HG03066 (cell line): Measurements from ENCODE around the gene TNFRSF4.

Experiments
- ATAC-seq: cut with Tn5 transposase; IDR thresholded peaks from one replicate; pipeline ENCODE4 v1.9.1; 2021; ENCODE audit warnings: low read depth; ENCODE audit not compliant: unreplicated experiment

TNFRSF4 gene

DNA sequence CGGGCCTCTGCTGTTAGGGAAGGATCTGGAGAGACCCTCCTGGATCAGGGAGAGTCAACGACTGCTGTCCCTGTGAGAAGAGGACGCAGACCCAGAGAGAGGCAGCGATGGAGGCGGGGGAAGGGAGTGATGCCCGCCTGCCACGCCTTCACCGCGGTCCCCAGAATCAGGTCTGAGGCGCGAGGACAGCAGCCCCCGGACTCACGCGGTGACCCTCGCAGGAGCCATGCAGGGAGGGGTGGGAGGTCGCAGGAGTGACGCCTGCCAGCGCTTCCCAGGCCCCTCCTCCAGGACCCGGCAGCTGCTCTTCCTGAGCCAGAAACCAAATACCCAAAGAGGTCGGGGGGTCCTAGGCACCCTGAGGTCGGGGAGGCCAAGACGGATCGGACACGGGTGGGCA lies 6.2 kb upstream of the TNFRSF4 start:
- no peak for ATAC-seq

GRCh38 chr1:1219341-1219740 lies 5.4 kb upstream of the TNFRSF4 start:
- no peak for ATAC-seq

GRCh38 chr1:1218524-1219200 lies 4.7 kb upstream of the TNFRSF4 start:
- ATAC-seq: no peak

- ATAC-seq: no peak
Observed at GRCh38 chr1:1217621-1218523, 3.9 kb upstream of the TNFRSF4 start.

DNA sequence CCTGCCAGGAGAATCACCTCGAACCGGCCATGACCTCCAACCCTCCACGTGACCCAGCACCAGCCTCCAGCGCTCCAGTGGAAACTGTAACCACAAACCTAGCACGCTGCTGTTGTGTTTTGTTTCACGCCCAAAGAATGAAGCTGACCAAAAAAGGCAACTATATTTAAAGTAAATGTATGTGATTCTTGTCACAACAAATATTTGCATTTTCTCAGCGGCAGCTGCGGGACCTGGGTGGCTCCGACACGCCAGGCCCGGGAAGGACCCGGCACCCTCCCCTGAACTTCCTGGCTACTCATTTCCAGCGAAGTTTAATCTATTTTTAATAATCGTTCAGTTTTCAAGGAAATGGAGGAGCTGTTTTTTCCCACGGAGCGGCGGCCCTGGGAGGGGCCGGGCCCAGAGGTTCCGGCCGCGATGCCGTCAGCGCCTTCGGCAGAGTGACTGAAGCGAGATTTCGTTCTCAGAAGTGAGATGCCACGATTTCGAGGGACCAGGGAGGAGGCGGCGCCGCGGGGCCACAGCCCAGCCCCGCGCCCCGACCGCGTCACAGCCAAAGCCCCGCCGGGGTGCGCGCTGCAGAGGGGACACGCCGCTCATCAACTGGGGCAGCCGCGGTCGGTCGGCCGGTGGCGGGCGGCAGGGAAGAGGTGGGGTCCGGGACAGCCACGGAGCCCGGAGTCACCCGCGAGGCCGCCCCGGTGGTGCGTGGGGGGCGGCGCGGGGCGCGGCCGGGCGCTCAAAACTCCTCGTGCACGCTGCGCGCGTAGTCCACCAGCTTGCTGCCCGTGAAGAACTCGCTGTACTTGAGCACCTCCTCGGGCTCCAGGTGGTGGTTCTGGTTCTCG lies 3.0 kb upstream of the TNFRSF4 start:
- ATAC-seq: no peak

DNA sequence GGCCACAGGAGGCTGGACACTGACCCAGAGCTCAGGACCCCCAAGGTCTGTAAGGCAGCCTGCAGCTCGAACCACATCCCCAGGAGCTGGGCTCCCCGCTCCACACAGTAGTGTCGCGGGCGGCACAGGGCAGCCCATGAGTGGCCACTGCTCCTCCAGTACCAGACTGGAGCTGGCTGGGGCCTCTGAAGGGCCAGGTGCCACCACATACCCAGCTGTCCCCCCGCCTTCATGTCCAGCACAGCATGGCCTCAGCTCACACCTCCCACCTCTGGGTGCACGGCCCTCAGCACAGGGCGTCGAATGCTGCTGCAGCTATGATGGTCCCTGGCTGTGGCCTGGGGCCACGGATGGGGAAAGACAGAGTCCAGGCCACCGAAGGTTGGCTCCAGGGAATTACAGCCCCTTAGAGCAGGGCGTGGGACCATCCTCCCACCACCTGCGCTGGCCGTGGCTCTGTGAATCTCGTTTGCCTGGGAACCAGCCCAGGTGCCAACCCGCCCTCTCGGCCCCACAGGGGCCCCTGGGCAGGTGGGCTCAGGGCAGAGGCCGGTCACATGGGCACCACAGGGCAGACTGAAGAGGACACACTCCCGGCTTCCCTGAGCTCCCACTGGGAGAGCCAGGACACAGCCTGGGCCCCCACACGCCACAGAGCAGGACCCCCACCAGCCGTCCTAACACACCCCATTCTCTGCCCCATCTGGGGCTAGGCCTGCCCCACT lies 2.1 kb upstream of the TNFRSF4 start:
- no peak for ATAC-seq

DNA sequence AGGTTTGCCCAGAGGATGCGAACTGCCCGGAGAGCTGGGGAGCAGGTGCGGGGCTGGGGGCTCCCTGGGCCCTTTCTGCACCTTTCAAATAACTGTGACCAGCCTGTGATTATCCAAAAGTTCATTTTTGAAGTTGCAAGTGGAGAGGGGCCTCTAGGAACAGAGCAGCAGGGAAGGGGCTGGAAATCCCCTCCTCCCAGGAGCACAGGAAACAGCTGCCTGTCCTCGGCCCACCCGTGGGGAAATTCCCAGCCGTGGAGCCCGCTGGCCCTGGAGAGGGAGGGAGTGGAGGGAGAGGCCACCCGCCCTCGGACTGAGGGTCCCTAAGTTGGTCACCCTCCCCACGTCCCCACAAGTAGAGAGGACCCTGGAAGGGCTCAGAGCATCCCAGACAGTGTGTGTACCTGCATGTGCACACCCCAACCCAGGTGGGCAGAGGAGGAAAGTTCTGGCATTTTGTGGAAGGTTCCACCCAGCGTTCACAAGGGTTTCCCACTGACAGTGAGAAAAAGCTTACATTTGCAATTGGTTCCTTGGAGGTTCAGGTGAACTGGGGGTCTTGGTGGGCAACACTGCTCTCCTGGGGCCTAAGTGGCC lies 1.2 kb upstream of the TNFRSF4 start:
- no peak for ATAC-seq

DNA sequence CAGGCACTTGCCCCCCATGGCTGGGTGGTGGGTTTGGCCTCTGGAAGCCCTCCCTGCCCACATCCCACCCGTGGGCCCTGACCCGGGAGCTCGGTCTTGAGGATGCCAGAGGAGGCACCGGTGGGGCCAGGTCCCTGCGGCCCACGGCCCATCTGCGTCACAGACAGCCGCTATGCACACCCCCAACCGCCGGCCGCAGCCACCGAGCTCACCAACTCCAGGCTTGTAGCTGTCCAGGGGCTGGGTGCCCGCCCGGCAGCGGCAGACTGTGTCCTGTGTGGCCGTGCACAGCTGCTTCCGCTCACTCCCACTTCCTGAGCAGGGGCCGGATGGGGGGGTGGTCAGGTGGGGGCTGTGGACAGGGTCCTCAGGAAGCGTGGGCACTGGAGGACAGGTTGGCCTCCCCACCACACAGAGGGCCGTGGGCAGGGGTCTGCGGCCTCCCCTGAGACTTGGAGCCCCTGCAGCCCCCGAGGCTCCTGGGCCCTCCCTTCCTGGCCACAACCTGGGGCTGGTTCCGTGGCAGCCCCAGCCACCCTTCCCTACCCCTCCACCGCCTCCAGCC lies 1.1 kb downstream of the TNFRSF4 start:
- ATAC-seq: no peak

DNA sequence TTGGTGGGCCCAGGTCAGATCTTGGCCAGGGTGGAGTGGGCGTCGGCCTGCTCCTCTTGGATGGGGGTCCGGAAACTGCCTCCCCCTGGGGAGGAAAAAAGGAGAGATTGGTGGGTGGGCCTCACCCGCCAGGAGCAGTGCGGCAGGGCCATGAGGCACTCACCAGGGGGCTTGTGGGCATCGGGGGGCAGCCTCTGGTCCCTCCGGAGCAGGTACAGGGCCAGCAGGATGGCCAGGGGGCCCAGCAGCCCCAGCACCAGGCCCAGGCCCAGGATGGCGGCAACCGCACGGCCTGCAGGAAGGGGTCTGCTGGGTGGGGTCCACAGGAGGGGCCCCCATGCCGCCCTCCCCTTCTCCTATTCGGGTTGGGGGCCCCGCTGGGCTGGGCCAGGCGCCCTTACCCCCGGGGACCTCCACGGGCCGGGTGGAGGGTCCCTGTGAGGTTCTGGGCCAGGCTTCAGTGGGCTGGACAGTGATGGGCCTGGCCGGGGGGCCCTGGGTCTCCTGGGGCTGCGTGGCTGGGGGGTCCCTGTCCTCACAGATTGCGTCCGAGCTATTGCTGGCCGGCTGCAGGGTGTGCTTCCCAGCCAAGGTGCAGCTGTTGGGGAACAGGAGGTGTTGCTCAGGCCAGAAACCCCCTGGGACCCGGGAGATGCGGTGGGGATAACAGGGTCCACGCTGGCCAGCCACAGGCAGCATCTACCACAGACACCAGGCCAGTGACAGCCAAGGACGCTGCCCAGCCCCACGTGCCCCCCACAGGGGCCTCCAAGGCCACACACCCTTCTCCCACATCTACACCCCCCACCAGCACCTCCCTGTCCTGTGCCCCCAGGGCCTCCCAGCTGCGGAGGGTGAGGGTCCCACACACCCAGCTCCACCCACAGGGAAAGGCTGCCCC lies 2.2 kb downstream of the TNFRSF4 start:
- no peak for ATAC-seq

GRCh38 chr1:1210726-1211540 lies 3.0 kb downstream of the TNFRSF4 start:
- no peak for ATAC-seq

DNA sequence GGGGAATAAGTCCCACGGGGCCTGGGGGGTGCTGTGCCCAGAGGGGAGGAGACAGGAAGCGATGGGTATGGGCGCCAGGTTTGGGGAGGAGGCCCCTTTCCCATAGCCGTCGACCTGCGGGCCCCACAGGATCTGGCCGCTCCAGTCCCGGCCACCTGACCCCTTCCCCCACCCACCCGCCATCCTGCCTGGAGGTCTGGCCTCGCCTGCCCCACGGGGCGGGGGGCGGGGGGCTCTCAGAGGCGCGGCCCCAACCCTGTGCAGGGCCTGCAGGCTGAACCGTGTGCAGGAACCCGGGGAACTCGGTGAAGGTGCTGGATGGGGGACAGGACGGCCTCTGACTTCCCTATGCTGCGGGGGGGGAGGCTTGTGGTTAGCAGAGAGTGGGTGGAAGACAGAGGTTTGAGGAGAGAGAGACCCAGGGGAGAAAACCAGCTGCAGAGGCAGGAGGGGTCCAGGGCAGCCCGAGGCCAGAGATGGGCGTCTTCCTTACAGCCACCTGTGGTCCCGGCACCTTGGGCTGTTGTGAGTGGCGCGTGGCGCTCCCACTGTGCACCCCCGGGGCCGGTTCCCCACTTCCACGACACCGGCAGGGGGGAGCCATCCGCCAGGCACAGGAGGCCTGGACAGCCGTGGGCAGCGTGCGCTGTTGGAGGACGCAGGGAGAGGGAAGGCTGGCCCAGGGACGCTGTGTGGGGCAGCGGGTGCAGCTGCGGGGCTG lies 5.1 kb downstream of the TNFRSF4 start:
- ATAC-seq: no peak

- no peak for ATAC-seq
Observed at GRCh38 chr1:1207571-1207892, 6.4 kb downstream of the TNFRSF4 start.

DNA sequence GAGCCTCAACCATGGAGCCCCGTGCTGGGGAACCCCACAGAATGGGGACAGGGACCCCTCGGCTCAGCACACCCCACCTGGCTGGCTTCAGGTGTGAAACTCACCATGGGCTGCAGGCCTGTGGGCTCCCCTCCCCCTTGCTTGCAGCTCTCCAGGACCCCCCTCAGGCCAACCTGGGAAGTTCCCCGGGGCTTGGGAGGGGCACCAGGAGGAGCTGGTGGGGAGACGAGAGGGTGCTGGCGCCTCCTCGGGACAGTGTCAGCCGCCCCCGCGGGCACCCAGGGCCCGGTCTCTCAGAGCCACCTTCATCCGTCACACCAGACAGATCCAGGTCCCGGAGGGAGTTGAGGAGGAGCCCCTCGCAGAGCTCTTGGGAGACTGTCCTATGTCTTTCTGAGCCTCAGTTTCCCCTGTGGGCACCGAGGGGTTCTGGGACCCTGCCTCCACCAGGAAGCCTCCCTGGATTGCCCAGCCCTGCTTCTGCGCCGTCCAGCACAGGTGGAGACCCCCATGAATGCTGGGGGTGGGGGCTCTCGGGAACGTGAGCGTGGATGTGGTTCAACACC lies 6.9 kb downstream of the TNFRSF4 start:
- no peak for ATAC-seq

GRCh38 chr1:1206376-1206965 lies 7.5 kb downstream of the TNFRSF4 start, which contains the start of gene TNFRSF18:
TNFRSF18 (minus strand) TSS chr1:1206592; CDS start chr1:1206571, 21 bp downstream.
- ATAC-seq: no peak

DNA sequence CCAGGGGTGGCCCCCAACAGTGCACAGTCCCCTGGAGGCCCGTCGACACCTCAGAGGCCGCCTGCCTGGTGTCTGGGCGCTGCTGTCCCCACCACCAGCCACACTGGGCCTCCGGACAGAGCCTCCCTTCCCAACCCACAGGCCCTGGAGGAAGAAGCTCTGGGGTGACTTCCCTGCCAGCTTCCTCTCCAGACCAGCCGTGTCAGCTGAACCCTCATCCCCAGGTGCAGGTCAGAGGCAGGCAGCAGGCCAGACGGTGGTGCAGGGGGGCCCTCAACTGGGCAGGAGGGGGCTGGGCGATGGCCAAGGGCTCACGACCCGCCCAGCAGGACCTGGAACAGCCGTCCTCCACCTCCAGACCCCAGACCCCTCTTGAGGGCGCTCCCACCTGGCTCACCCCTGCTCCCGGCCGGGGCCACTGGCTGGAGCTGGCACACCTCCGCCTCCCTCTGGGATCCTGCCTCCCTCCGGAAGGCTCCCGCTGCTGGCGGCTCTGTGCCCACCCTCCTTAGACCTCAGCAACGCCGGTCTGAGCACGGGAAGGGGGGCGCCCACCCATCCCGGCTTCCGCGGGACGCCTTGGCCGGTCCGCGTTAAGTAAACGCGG lies 8.1 kb downstream of the TNFRSF4 start:
- ATAC-seq: no peak
